Mesothelial cell of epicardium (in vitro differentiated cells): ENCODE data around the gene GALNT18. TPM values are rescaled to one million over a fixed set of nuclear protein-coding genes. Genes with fewer than 3 reads are reported as not detected.

ENCODE experiments used
- DNase-seq, 2 experiments: peaks; one replicate each; pipeline ENCODE4 v3.0.0; 2021; ENCODE audit warnings: low spot score in 2 of 2; ENCODE audit not compliant: unreplicated experiment in 2 of 2
- H3K27ac Mint-ChIP-seq: 2 replicates; pipeline ENCODE4 v1.8.0; 2021; ENCODE audit warnings: mixed read lengths
- H3K27me3 Mint-ChIP-seq: 2 replicates; pipeline ENCODE4 v1.8.0; 2021; ENCODE audit warnings: low read depth, mixed read lengths
- H3K36me3 Mint-ChIP-seq: 2 replicates; pipeline ENCODE4 v1.8.0; 2021; ENCODE audit warnings: mixed read lengths
- H3K4me1 Mint-ChIP-seq: 2 replicates; pipeline ENCODE4 v1.8.0; 2021; ENCODE audit warnings: mixed read lengths
- H3K4me3 Mint-ChIP-seq: 2 replicates; pipeline ENCODE4 v1.8.0; 2021; ENCODE audit warnings: mild to moderate bottlenecking, moderate library complexity, mixed read lengths
- H3K9me3 Mint-ChIP-seq: 2 replicates; pipeline ENCODE4 v1.8.0; 2021; ENCODE audit warnings: mixed read lengths
- CTCF ChIP-seq: fragments of 200-600 bp; sonication (generic); IDR thresholded peaks from one replicate; pipeline ENCODE4 v1.5.0; 2021; ENCODE audit warnings: antibody characterized with exemption; ENCODE audit not compliant: unreplicated experiment
- total RNA-seq: library from RNA; stranded (reverse); gene quantifications from 3 replicates; pipeline ENCODE4 v1.2.1, GENCODE V29; 2021

GALNT18 gene
- total RNA-seq, 1 donor from 2014 or later = 4.2 TPM

GRCh38 chr11:11500744-11501487 is 120.9 kb downstream of the GALNT18 start:
- Mint-ChIP-seq H3K4me3 (no peak overlapping the region), H3K36me3 (no peaks in the 10 kb centered on the region)
- no peak for TF ChIP-seq CTCF

GRCh38 chr11:11499300-11499699 is 122.5 kb downstream of the GALNT18 start:
- Mint-ChIP-seq H3K36me3 (no peaks in the 10 kb centered on the region), H3K27ac (no peak overlapping the region), H3K4me3 (no peak overlapping the region), H3K27me3 (peaks cover 17% of the 10 kb centered on the region), H3K9me3 (no peaks in the 10 kb centered on the region), H3K4me1 (peaks cover 12% of the 10 kb centered on the region)
- DNase-seq = no peak
- TF ChIP-seq CTCF = no peak

More at GRCh38 chr11:11500744-11501487, 120.9 kb downstream of the GALNT18 start:
- H3K9me3 Mint-ChIP-seq = no peaks in the 10 kb centered on the region
- H3K27me3 Mint-ChIP-seq = peaks cover 6% of the 10 kb centered on the region
- H3K4me1 Mint-ChIP-seq = peaks cover 17% of the 10 kb centered on the region
- no peak overlapping the region for H3K27ac Mint-ChIP-seq
- no peak for DNase-seq

- no peaks in the 10 kb centered on the region for H3K9me3 Mint-ChIP-seq
- H3K4me1 Mint-ChIP-seq = peaks cover 12% of the 10 kb centered on the region
Observed at GRCh38 chr11:11498195-11498594, 123.6 kb downstream of the GALNT18 start.

GRCh38 chr11:11496879-11497278 is 124.9 kb downstream of the GALNT18 start:
- Mint-ChIP-seq H3K4me3 (no peak overlapping the region), H3K9me3 (peaks cover 5% of the 10 kb centered on the region), H3K27me3 (peaks cover 24% of the 10 kb centered on the region), H3K36me3 (no peaks in the 10 kb centered on the region), H3K27ac (no peak overlapping the region), H3K4me1 (peaks cover 3% of the 10 kb centered on the region)
- no peak for DNase-seq
- TF ChIP-seq CTCF = no peak

More at GRCh38 chr11:11498195-11498594, 123.6 kb downstream of the GALNT18 start:
- no peak overlapping the region for H3K4me3 Mint-ChIP-seq
- no peak for TF ChIP-seq CTCF
- H3K27me3 Mint-ChIP-seq = peaks cover 24% of the 10 kb centered on the region
- DNase-seq = no peak
- no peak overlapping the region for H3K27ac Mint-ChIP-seq
- no peaks in the 10 kb centered on the region for H3K36me3 Mint-ChIP-seq

GRCh38 chr11:11494348-11494747 is 127.5 kb downstream of the GALNT18 start:
- peaks cover 5% of the 10 kb centered on the region for H3K9me3 Mint-ChIP-seq
- H3K4me3 Mint-ChIP-seq = no peak overlapping the region
- peaks cover 23% of the 10 kb centered on the region for H3K27me3 Mint-ChIP-seq

More at GRCh38 chr11:11494348-11494747, 127.5 kb downstream of the GALNT18 start:
- no peaks in the 10 kb centered on the region for H3K36me3 Mint-ChIP-seq
- no peak for DNase-seq
- TF ChIP-seq CTCF = no peak
- H3K27ac Mint-ChIP-seq = no peak overlapping the region
- no peaks in the 10 kb centered on the region for H3K4me1 Mint-ChIP-seq
